ENCODE data around the gene FRAS1.
"Not testable (repeated sequence)": the region's sequence is repeated elsewhere in the genome, so short reads cannot be mapped to it uniquely, and the experiment has no call there.

The FRAS1 gene

GRCh38 chr4:78307263-78307662 is 250.1 kb downstream of the FRAS1 start:
- not testable (repeated sequence) for H3K27ac ChIP-seq (ENCODE audit: low read depth, low read length); H3K9ac ChIP-seq (ENCODE audit: low read depth, low read length); H3K9me3 ChIP-seq (ENCODE audit: control insufficient read depth, insufficient read depth, low read length); H3K27me3 ChIP-seq (ENCODE audit: control insufficient read depth, insufficient read depth, low read length); H3K4me3 ChIP-seq (ENCODE audit: low read depth, low read length)
- H3K36me3 ChIP-seq (ENCODE audit: control insufficient read depth, insufficient read depth, low read length): peaks cover 33% of the 10 kb centered on the region
- peaks cover 21% of the 10 kb centered on the region for H3K4me1 ChIP-seq (ENCODE audit: control insufficient read depth, insufficient read depth, low read length)

DNA sequence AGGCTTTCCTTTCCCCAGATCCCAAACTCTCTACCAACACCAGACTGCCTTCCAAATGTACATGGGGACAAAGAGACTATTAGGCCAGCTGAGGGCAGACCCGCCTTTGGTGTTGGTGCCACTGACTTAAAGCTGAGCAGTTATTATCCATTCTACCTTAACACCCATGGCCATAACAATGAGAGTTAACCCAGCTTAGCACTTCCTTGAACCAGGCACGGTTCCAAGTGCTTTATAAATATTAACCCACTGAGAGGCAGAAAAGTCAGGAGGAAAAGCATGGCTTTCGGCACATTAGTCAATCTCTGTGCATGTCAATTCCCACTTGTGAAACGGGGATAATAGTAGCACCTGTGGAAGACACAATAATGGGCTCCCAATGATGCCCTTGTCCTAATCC is 251.4 kb downstream of the FRAS1 start:
- Histone ChIP-seq H3K9ac (ENCODE audit: low read depth, low read length) (no peak overlapping the region), H3K4me3 (ENCODE audit: low read depth, low read length) (no peak overlapping the region), H3K27me3 (ENCODE audit: control insufficient read depth, insufficient read depth, low read length) (no peaks in the 10 kb centered on the region)

DNA sequence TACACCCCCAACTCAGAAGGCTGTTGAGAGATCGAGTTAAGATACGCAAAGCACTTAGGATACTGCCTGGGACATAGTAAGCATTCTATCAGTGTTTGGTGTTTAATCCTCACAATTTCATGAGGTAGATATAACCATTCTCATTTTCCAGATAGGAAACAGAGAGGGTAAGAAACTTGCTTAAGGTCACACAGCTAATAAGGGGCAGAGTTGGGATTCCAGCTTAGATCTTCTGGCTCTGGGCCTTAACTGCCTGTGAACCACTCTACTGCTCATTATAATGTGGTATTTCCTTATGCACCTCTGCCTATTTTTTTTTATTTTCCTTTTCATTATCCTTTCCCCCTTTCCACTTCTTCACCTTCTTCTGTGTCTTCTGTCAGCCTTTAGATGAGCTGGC is 252.2 kb downstream of the FRAS1 start:
- peaks cover 36% of the 10 kb centered on the region for H3K36me3 ChIP-seq (ENCODE audit: control insufficient read depth, insufficient read depth, low read length)
- no peak overlapping the region for H3K9ac ChIP-seq (ENCODE audit: low read depth, low read length)
- peaks cover 27% of the 10 kb centered on the region for H3K4me1 ChIP-seq (ENCODE audit: control insufficient read depth, insufficient read depth, low read length)
- H3K4me3 ChIP-seq (ENCODE audit: low read depth, low read length): no peak overlapping the region
- H3K27ac ChIP-seq (ENCODE audit: low read depth, low read length): no peak overlapping the region
- H3K9me3 ChIP-seq (ENCODE audit: control insufficient read depth, insufficient read depth, low read length): no peaks in the 10 kb centered on the region
- H3K27me3 ChIP-seq (ENCODE audit: control insufficient read depth, insufficient read depth, low read length): no peaks in the 10 kb centered on the region

More for the DNA sequence above, 251.4 kb downstream of the FRAS1 start:
- H3K36me3 ChIP-seq (ENCODE audit: control insufficient read depth, insufficient read depth, low read length): peaks cover 33% of the 10 kb centered on the region
- H3K27ac ChIP-seq (ENCODE audit: low read depth, low read length): no peak overlapping the region
- no peaks in the 10 kb centered on the region for H3K9me3 ChIP-seq (ENCODE audit: control insufficient read depth, insufficient read depth, low read length)
- H3K4me1 ChIP-seq (ENCODE audit: control insufficient read depth, insufficient read depth, low read length): peaks cover 27% of the 10 kb centered on the region

GRCh38 chr4:78310007-78310739 is 253.1 kb downstream of the FRAS1 start:
- Histone ChIP-seq H3K9ac (ENCODE audit: low read depth, low read length) (no peak overlapping the region), H3K4me3 (ENCODE audit: low read depth, low read length) (no peak overlapping the region), H3K36me3 (ENCODE audit: control insufficient read depth, insufficient read depth, low read length) (peaks cover 43% of the 10 kb centered on the region), H3K27me3 (ENCODE audit: control insufficient read depth, insufficient read depth, low read length) (no peaks in the 10 kb centered on the region), H3K9me3 (ENCODE audit: control insufficient read depth, insufficient read depth, low read length) (no peaks in the 10 kb centered on the region), H3K4me1 (ENCODE audit: control insufficient read depth, insufficient read depth, low read length) (peaks cover 27% of the 10 kb centered on the region), H3K27ac (ENCODE audit: low read depth, low read length) (no peak overlapping the region)

DNA sequence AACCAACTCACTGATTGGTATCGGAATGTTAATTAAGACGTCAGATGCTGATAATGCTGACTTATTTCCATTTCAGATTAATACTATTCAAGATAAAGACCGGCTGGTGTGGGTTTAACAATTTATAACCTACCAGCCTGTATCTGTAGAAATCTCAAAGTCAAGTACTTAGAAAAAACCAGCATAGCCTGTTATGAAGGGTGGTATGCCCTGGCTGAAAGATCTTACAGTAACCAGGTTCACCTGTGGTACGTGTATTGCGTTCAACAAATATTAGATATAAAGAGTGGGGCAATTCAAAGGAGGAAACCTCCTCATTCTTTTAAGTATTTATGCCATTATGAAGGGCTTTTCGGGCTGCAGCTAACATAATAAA is 253.6 kb downstream of the FRAS1 start:
- no peak overlapping the region for H3K27ac ChIP-seq (ENCODE audit: low read depth, low read length)
- H3K36me3 ChIP-seq (ENCODE audit: control insufficient read depth, insufficient read depth, low read length): peaks cover 49% of the 10 kb centered on the region
- H3K4me1 ChIP-seq (ENCODE audit: control insufficient read depth, insufficient read depth, low read length): peaks cover 27% of the 10 kb centered on the region
- H3K9me3 ChIP-seq (ENCODE audit: control insufficient read depth, insufficient read depth, low read length): no peaks in the 10 kb centered on the region
- no peaks in the 10 kb centered on the region for H3K27me3 ChIP-seq (ENCODE audit: control insufficient read depth, insufficient read depth, low read length)
- H3K4me3 ChIP-seq (ENCODE audit: low read depth, low read length): no peak overlapping the region
- H3K9ac ChIP-seq (ENCODE audit: low read depth, low read length): no peak overlapping the region

DNA sequence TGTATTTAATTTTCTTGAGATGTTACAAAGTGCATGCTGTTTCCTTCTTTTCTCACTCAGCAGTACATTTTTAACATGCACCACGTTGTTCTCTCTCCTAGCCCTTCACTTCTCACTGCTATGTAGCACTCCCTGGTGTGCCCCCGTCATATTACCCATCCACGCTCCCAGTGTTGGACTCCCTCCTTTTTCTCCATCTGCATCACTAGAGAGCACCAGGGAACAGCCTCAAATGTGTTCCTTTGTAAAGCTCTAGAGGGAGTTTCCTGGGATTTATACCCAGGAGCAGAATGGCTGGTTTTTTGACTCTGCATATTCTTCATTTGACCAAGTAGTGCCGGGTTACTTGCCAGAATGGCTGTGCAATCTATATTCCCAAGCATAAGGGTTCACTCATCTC is 254.2 kb downstream of the FRAS1 start:
- H3K9me3 ChIP-seq (ENCODE audit: control insufficient read depth, insufficient read depth, low read length): no peaks in the 10 kb centered on the region
- H3K27ac ChIP-seq (ENCODE audit: low read depth, low read length): no peak overlapping the region
- H3K27me3 ChIP-seq (ENCODE audit: control insufficient read depth, insufficient read depth, low read length): no peaks in the 10 kb centered on the region
- no peak overlapping the region for H3K4me3 ChIP-seq (ENCODE audit: low read depth, low read length)
- H3K9ac ChIP-seq (ENCODE audit: low read depth, low read length): no peak overlapping the region
- peaks cover 27% of the 10 kb centered on the region for H3K4me1 ChIP-seq (ENCODE audit: control insufficient read depth, insufficient read depth, low read length)
- H3K36me3 ChIP-seq (ENCODE audit: control insufficient read depth, insufficient read depth, low read length): peaks cover 55% of the 10 kb centered on the region

DNA sequence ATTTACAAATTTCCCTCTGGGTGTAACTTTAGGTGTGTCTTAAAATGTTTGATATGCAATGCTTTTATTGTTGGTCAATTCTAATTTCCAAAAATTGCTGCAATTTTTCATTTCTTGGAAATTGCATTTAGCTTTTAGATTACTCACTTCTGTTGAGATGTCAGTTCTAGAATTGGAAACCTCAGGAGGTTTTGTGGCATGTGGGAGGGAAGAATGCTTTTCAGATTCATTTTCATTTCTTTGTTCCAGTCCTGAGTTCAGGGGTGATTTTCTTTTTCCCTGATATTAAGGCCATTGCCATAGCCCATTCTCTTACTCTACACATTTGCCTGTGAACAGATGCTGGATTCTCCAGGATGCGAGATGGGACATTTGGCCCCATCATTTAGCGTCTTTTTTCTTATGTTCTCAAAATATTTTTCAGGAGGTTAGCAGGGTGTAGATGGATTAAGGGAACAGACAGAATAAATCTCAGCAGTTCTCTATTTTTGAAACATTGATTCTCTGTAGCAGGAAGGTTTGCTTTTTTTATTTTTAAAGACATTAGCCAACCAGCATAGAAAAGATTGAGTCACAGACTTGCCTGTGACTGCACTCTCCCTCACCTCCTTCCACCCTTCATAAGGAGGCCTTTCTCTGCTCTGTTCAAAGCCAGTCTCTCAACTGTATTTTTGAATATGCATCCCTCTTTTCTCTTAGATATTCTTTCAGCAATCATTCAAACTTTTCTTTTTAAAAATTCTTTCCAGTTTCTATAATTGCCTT is 256.0 kb downstream of the FRAS1 start:
- H3K4me1 ChIP-seq (ENCODE audit: control insufficient read depth, insufficient read depth, low read length): peaks cover 22% of the 10 kb centered on the region
- H3K27me3 ChIP-seq (ENCODE audit: control insufficient read depth, insufficient read depth, low read length): no peaks in the 10 kb centered on the region
- H3K27ac ChIP-seq (ENCODE audit: low read depth, low read length): no peak overlapping the region
- no peak overlapping the region for H3K4me3 ChIP-seq (ENCODE audit: low read depth, low read length)
- no peaks in the 10 kb centered on the region for H3K9me3 ChIP-seq (ENCODE audit: control insufficient read depth, insufficient read depth, low read length)
- no peak overlapping the region for H3K9ac ChIP-seq (ENCODE audit: low read depth, low read length)
- H3K36me3 ChIP-seq (ENCODE audit: control insufficient read depth, insufficient read depth, low read length): peaks cover 69% of the 10 kb centered on the region

GRCh38 chr4:78313754-78314120 is 256.6 kb downstream of the FRAS1 start:
- H3K4me1 ChIP-seq (ENCODE audit: control insufficient read depth, insufficient read depth, low read length): peaks cover 24% of the 10 kb centered on the region
- no peak overlapping the region for H3K9ac ChIP-seq (ENCODE audit: low read depth, low read length)
- H3K36me3 ChIP-seq (ENCODE audit: control insufficient read depth, insufficient read depth, low read length): peaks cover 69% of the 10 kb centered on the region
- no peaks in the 10 kb centered on the region for H3K27me3 ChIP-seq (ENCODE audit: control insufficient read depth, insufficient read depth, low read length)
- H3K27ac ChIP-seq (ENCODE audit: low read depth, low read length): no peak overlapping the region
- no peak overlapping the region for H3K4me3 ChIP-seq (ENCODE audit: low read depth, low read length)
- no peaks in the 10 kb centered on the region for H3K9me3 ChIP-seq (ENCODE audit: control insufficient read depth, insufficient read depth, low read length)

- Histone ChIP-seq H3K9ac (ENCODE audit: low read depth, low read length) (no peak overlapping the region), H3K27me3 (ENCODE audit: control insufficient read depth, insufficient read depth, low read length) (no peaks in the 10 kb centered on the region), H3K9me3 (ENCODE audit: control insufficient read depth, insufficient read depth, low read length) (no peaks in the 10 kb centered on the region), H3K36me3 (ENCODE audit: control insufficient read depth, insufficient read depth, low read length) (peaks cover 66% of the 10 kb centered on the region), H3K27ac (ENCODE audit: low read depth, low read length) (no peak overlapping the region), H3K4me1 (ENCODE audit: control insufficient read depth, insufficient read depth, low read length) (peaks cover 14% of the 10 kb centered on the region; the same call in 1 of the 2 replicates), H3K4me3 (ENCODE audit: low read depth, low read length) (no peak overlapping the region)
These were observed 261.0 kb downstream of the FRAS1 start for GRCh38 chr4:78318126-78318525.

- Histone ChIP-seq H3K27ac (ENCODE audit: low read depth, low read length) (no peak overlapping the region), H3K9ac (ENCODE audit: low read depth, low read length) (no peak overlapping the region), H3K36me3 (ENCODE audit: control insufficient read depth, insufficient read depth, low read length) (peaks cover 56% of the 10 kb centered on the region)
These were observed 263.3 kb downstream of the FRAS1 start for GRCh38 chr4:78320349-78320935.

DNA sequence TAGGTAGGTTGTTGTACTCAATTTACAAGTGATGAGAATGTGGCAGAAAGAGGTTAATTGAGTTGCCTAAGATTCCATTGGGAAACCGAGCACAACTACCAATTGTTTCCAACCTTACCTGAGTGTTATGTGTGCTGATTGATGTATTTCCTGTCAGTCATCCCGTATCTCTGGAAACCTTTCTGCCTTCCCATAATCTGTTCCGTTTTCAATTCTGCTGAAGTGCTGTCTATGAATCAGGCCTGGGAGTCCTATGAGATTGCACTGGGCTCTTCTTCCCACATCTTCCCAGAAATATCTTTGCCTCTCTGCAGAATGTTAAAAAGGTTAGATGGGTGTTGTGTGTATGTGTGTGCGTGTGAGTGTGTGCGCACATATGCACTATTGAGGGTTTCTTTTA is 264.9 kb downstream of the FRAS1 start:
- Histone ChIP-seq H3K27ac (ENCODE audit: low read depth, low read length) (no peak overlapping the region), H3K27me3 (ENCODE audit: control insufficient read depth, insufficient read depth, low read length) (no peaks in the 10 kb centered on the region), H3K9ac (ENCODE audit: low read depth, low read length) (no peak overlapping the region), H3K4me1 (ENCODE audit: control insufficient read depth, insufficient read depth, low read length) (peaks cover 14% of the 10 kb centered on the region; the same call in 1 of the 2 replicates), H3K4me3 (ENCODE audit: low read depth, low read length) (no peak overlapping the region), H3K36me3 (ENCODE audit: control insufficient read depth, insufficient read depth, low read length) (peaks cover 46% of the 10 kb centered on the region), H3K9me3 (ENCODE audit: control insufficient read depth, insufficient read depth, low read length) (no peaks in the 10 kb centered on the region)

More at GRCh38 chr4:78320349-78320935, 263.3 kb downstream of the FRAS1 start:
- Histone ChIP-seq H3K4me1 (ENCODE audit: control insufficient read depth, insufficient read depth, low read length) (peaks cover 14% of the 10 kb centered on the region; the same call in 1 of the 2 replicates), H3K4me3 (ENCODE audit: low read depth, low read length) (no peak overlapping the region), H3K9me3 (ENCODE audit: control insufficient read depth, insufficient read depth, low read length) (no peaks in the 10 kb centered on the region), H3K27me3 (ENCODE audit: control insufficient read depth, insufficient read depth, low read length) (no peaks in the 10 kb centered on the region)

All from HUES48 (cell line).